Testis (tissue), 3 donors: Measurements from ENCODE around the gene ASIC2. TPM values are rescaled to one million over a fixed set of nuclear protein-coding genes. Genes with fewer than 3 reads are reported as not detected.

Experiments
- DNase-seq: peaks from one replicate; pipeline ENCODE4 v3.0.0-alpha.2; 2019
- H3K27ac ChIP-seq, 2 donors: fragments of 200-600 bp; sonication (generic); one replicate each; pipeline ENCODE4 v1.5.1; 2019
- H3K27me3 ChIP-seq: fragments of 200-600 bp; sonication (generic); one replicate; pipeline ENCODE4 v1.5.1; 2019
- H3K36me3 ChIP-seq: fragments of 200-600 bp; sonication (generic); one replicate; pipeline ENCODE4 v1.5.1; 2017; ENCODE audit warnings: low read depth; ENCODE audit errors: missing control alignments
- H3K4me1 ChIP-seq: fragments of 200-600 bp; sonication (generic); one replicate; pipeline ENCODE4 v1.5.1; 2019
- H3K4me3 ChIP-seq, 2 donors: fragments of 200-600 bp; sonication (generic); one replicate each; pipeline ENCODE4 v1.5.1; 2017 to 2019
- H3K9me3 ChIP-seq: fragments of 200-600 bp; sonication (generic); one replicate; pipeline ENCODE4 v1.5.1; 2017
- POLR2A ChIP-seq: fragments of 450-650 bp; IDR thresholded peaks from one replicate; pipeline ENCODE4 v1.6.1; 2017; ENCODE audit warnings: antibody characterized with exemption, mild to moderate bottlenecking, moderate library complexity
- WGBS, 2 donors: methylation state at CpG; one replicate each; pipeline ENCODE4 v1.1.5; 2018; 5-methylcytosine and 5-hydroxymethylcytosine counted together
- intact Hi-C: fragments of 100-400 bp; cut with DNase I; formaldehyde crosslinking; loops from one replicate; pipeline ENCODE4 v1.15.1; 2023; ENCODE audit warnings: low total_unique reads
- polyA plus RNA-seq: library from polyadenylated mRNA; stranded (reverse); fragments of 350-450 nt; fragmentation: Illumina TruSeq; extraction: RNeasy Lipid Tissue Mini Kit (QIAGEN cat#74804); gene quantifications from one replicate; pipeline ENCODE4 v1.2.3, GENCODE V29; 2014; ENCODE audit warnings: low read depth, low replicate concordance; ENCODE audit not compliant: insufficient read depth
- total RNA-seq, 2 donors: library from RNA; depleted of rRNA; stranded (reverse); fragments of >200 nt; gene quantifications; one replicate each; pipeline ENCODE4 v1.2.3, GENCODE V29; 2016
- TF ChIP-seq, protein P1 (sequence below), 3 experiments: fragments of 450-650 bp in 2 of 3; fragments of 200-600 bp in 1 of 3; sonication (generic) in 1 of 3; IDR thresholded peaks; one replicate each; pipeline ENCODE4 v1.5.1; 2016 to 2019; ENCODE audit warnings: antibody characterized with exemption in 3 of 3, mild to moderate bottlenecking in 2 of 3, moderate library complexity in 1 of 3

The ASIC2 gene
- total and polyA plus RNA-seq, 3 donors from 2014 or later: 0.73 to 1.0 (median 0.81) TPM

GRCh38 chr17:33142705-33143299 is 150.3 kb downstream of the ASIC2 start:
- TF ChIP-seq POLR2A: no peak
- TF ChIP-seq, protein P1, sequence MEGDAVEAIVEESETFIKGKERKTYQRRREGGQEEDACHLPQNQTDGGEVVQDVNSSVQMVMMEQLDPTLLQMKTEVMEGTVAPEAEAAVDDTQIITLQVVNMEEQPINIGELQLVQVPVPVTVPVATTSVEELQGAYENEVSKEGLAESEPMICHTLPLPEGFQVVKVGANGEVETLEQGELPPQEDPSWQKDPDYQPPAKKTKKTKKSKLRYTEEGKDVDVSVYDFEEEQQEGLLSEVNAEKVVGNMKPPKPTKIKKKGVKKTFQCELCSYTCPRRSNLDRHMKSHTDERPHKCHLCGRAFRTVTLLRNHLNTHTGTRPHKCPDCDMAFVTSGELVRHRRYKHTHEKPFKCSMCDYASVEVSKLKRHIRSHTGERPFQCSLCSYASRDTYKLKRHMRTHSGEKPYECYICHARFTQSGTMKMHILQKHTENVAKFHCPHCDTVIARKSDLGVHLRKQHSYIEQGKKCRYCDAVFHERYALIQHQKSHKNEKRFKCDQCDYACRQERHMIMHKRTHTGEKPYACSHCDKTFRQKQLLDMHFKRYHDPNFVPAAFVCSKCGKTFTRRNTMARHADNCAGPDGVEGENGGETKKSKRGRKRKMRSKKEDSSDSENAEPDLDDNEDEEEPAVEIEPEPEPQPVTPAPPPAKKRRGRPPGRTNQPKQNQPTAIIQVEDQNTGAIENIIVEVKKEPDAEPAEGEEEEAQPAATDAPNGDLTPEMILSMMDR (IDR thresholded peaks at IDR 0.05): no peak
- no peaks in the 10 kb centered on the region for H3K4me1 ChIP-seq
- 53% methylated on average over 3 of the region's 3 CpGs for WGBS, 2 donors
- peak; percentile 38 for DNase-seq
- H3K4me3 ChIP-seq: no peak overlapping the region
- no peaks in the 10 kb centered on the region for H3K36me3 ChIP-seq
- no peaks in the 10 kb centered on the region for H3K27me3 ChIP-seq
- no peaks in the 10 kb centered on the region for H3K9me3 ChIP-seq
- intact Hi-C loops: no loop called here
- no peak overlapping the region for H3K27ac ChIP-seq

DNA sequence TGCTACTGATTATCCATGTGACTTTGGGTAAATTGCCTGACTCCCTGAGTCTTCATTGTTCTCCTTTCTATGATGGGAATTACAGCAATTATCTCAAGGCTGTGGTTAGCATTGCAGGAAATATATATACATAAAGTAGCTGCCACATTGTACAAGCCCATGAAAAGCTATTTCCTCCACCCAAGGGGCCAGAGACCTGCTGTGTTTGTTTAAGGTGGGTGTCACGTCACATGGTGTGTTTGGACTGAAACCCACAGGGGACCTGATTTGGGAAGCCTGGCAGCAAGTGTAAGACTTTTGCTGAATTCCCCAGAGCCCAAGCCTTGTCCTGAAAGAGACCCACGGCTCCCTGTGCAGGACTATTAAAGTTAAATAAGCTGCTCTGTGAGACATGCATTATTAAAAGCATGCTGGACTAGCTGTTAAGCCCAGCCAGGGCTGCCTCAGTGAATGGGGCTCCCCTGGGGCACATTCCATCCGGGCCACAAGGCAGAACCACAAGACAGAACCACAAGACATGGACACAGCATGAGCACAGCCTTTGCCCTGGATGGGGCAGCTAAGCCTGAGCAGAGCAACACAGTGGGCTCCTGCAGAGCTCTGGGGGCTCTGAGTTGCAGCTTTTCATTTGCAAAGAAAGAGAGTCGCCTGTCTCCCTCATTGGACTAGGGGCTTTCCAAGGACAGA is 152.5 kb downstream of the ASIC2 start:
- intact Hi-C loops: no loop called here
- WGBS, 2 donors: 48 to 55% methylated on average over 4 of the region's 4 CpGs
- no peak for DNase-seq
- no peaks in the 10 kb centered on the region for H3K36me3 ChIP-seq
- H3K9me3 ChIP-seq: no peaks in the 10 kb centered on the region
- TF ChIP-seq, protein P1 (IDR thresholded peaks at IDR 0.05): no peak
- no peak for TF ChIP-seq POLR2A
- no peaks in the 10 kb centered on the region for H3K4me1 ChIP-seq
- no peak overlapping the region for H3K27ac ChIP-seq
- H3K27me3 ChIP-seq: no peaks in the 10 kb centered on the region
- H3K4me3 ChIP-seq: no peak overlapping the region

GRCh38 chr17:33138627-33139026 is 154.5 kb downstream of the ASIC2 start:
- H3K4me3 ChIP-seq: no peak overlapping the region
- 61 to 91% methylated on average over 3 of the region's 3 CpGs for WGBS, 2 donors
- no peaks in the 10 kb centered on the region for H3K4me1 ChIP-seq
- no peaks in the 10 kb centered on the region for H3K36me3 ChIP-seq
- H3K27ac ChIP-seq: no peak overlapping the region
- no peaks in the 10 kb centered on the region for H3K27me3 ChIP-seq
- H3K9me3 ChIP-seq: no peaks in the 10 kb centered on the region
- DNase-seq: no peak
- intact Hi-C loops: no loop called here
- TF ChIP-seq POLR2A: no peak
- TF ChIP-seq, protein P1 (IDR thresholded peaks at IDR 0.05): no peak

DNA sequence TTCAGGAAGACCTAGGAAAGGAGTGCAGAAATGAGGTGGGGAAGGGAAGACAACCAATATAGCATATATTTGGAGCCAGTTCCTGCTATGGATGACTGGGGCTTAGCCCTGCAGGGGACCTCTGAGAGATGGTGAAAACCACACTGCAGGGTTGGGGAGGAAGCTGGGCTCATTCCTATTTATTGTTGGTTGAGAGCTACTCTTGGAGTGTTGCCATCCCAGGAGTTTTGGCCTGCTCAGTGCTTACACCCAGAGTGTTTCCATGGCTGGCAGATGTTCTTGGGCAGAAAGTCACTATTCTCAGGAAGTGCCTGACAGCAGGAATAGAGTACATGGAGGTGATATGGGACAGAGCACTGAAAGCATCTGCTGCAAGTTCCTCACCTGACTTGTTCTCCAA is 155.7 kb downstream of the ASIC2 start:
- H3K9me3 ChIP-seq: no peaks in the 10 kb centered on the region
- DNase-seq: no peak
- intact Hi-C loops: no loop called here
- TF ChIP-seq POLR2A: no peak
- TF ChIP-seq, protein P1 (IDR thresholded peaks at IDR 0.05): no peak
- no peak overlapping the region for H3K4me3 ChIP-seq
- no peak overlapping the region for H3K27ac ChIP-seq
- H3K36me3 ChIP-seq: no peaks in the 10 kb centered on the region
- H3K4me1 ChIP-seq: no peaks in the 10 kb centered on the region
- H3K27me3 ChIP-seq: no peaks in the 10 kb centered on the region

DNA sequence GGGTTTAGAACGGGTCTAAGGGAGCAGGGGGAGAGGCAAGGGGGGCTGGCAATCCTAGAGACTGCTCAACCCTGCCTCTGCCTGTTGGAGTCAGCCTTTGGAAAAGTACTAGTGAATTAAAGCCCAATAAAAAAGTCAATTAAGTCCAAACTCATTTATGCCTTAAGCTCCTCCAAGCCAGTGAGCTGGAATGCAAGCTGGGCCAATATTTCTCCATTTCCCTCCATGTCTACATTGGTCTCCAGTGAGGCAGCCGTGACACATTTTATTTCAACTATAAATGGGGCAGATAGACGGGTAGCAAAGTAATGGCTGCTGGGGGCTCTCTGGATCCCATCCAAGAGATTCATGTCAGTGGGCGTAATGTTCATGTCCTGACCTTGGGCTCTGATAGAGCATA is 157.4 kb downstream of the ASIC2 start:
- no peak for DNase-seq
- no peak for TF ChIP-seq POLR2A
- TF ChIP-seq, protein P1 (IDR thresholded peaks at IDR 0.05): no peak
- Histone ChIP-seq H3K4me1 (no peaks in the 10 kb centered on the region), H3K27ac (no peak overlapping the region), H3K9me3 (no peaks in the 10 kb centered on the region), H3K4me3 (no peak overlapping the region), H3K36me3 (no peaks in the 10 kb centered on the region), H3K27me3 (no peaks in the 10 kb centered on the region)
- intact Hi-C loops: no loop called here
- 78 to 80% methylated on average over 4 of the region's 4 CpGs for WGBS, 2 donors
